Daoy (cell line): ENCODE data around the gene IFT74. TPM values are rescaled to one million over a fixed set of nuclear protein-coding genes. Genes with fewer than 3 reads are reported as not detected.
"Not testable (repeated sequence)": the region's sequence is repeated elsewhere in the genome, so short reads cannot be mapped to it uniquely, and the experiment has no call there.

Experiments used
- DNase-seq: peaks from one replicate; pipeline ENCODE4 v3.0.0-alpha.2; 2015; ENCODE audit warnings: low read depth
- total RNA-seq: library from RNA; depleted of rRNA; stranded (reverse); fragments of >200 nt; shearing (Covaris generic); gene quantifications from 2 replicates; pipeline ENCODE4 v1.2.3, GENCODE V29; 2014; rRNA removed

The IFT74 gene
- total RNA-seq, 1 experiment from 2014 or later = 25.6 TPM

DNA sequence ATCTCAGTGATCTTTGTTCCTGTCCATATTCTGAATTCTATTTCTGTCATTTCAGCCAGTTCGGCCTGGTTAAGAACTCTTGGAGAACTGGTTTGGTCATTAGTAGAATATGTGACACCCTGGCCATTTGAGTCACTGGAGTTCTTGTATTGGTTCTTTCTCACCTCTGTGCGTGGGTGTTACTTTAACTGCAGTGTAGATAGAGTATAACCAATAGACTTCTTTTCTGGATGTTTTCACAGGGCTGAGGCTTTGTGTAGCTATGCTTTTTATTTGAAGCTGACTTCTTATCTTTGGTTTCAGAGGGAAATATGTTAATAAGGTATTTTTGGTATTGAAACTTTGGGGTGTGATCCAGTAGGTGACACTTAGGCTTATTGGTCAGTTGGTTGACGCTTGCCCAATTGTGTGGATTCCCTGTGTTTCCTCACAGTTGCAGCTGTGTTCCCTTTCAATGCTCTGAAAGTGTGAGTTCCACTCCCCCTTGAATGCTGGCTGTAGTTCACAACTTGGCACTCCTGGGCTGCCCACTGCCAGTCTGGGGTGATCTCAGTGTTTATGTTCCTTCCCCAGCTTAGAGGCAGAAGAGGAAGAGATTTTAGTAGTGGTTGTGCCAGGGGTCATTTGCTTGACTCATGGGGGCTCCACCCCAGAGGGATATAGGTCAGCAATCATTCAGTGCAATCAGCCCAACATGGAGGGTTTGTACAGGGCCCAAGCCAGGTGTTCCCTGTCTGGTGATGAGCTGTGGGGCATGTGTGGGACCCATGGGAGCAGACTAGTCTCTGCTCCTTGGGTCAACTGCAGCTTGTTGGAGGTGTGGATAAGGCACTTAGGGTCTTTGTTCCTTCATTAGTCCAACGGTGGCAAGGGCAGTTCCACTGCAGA is 117.9 kb downstream of the IFT74 start:
- DNase-seq = no peak

- DNase-seq = no peak
Measured at GRCh38 chr9:27078685-27079084, 122.5 kb downstream of the IFT74 start.

DNA sequence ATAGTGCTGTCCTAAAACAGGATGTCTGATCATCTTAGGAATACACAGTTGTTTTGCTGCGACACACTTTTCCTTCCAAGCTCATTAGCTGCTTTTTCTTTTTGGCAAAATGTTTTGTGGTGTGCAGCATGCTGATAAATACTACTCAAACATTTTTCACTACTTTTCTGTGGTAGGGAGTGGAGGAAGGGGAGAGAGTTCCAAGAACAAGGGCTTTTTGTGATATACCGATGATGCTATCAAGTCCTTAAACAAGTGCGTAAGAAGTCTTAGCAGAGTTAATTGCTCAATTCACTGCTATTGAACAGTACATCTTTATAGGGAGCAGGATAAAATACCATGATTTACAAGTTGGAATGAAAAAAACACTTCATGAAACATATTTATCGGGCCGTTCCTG is 129.2 kb downstream of the IFT74 start:
- DNase-seq = no peak

- peak; percentile 43 for DNase-seq
Measured at GRCh38 chr9:27086818-27087680, 130.8 kb downstream of the IFT74 start.

- no peak for DNase-seq
Measured at GRCh38 chr9:27088981-27089380, 132.8 kb downstream of the IFT74 start.

DNA sequence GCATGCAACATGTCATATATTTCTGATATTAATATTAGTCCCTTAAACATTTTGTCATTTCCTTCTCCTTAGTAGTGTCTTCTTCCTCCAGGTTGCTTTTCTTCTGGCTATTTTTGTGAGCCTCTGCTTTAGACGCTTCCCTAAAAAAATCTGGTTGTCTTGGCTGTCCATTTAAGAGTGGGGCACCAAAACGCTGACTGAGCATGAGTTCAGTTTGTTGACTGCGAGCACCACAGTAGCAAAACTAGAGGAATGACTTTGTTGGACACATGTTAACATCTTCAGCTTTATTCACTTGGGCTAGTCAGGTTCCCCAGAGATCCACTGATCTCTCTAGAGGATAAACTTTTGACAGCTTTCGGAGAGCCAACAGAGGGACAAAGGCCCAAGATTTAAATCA is 133.5 kb downstream of the IFT74 start:
- DNase-seq = no peak

DNA sequence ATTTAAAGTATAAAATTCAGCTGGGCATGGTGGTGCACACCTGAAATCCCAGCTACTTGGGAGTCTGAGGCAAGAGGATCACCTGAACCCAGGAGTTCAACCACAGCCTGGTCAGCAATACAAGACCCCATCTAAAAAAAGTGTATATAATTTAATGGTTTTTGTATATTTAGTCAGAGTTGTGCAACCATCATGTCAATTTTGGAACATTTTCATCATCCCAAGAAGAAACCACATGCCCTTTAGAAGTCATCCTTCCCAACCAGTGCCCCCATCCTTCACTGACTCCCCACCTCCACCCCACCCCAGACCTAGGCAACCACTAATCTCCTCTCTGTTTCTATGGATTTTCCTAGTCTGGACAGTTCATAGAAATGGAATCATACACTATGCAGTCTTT is 134.0 kb downstream of the IFT74 start:
- no peak for DNase-seq

- DNase-seq = no peak
Measured at GRCh38 chr9:27090711-27091110, 134.5 kb downstream of the IFT74 start.

GRCh38 chr9:27092496-27092895 is 136.3 kb downstream of the IFT74 start:
- not testable (repeated sequence) for DNase-seq

- not testable (repeated sequence) for DNase-seq
Measured at GRCh38 chr9:27093384-27094067, 137.3 kb downstream of the IFT74 start.

GRCh38 chr9:27094640-27095298 is 138.6 kb downstream of the IFT74 start:
- DNase-seq = peak; percentile 90

DNA sequence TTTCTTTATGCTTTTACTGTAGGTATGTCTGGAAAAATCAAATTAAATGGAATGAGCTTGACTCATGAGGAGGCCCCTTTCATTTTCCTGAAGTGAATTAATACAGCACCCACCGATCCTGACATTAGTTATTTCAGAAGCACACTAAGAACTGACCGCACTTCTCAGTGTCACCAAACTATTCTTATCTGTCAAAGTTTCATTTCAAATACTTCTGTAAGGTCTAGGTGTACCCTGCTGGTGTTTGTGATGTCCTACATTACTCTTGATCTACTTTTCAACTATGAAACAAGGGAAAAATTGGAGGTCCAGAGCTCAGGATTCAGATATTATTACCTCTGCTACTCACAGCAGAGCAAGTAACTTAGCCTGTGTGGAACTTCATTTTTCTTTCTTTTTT is 151.0 kb downstream of the IFT74 start:
- DNase-seq = no peak

DNA sequence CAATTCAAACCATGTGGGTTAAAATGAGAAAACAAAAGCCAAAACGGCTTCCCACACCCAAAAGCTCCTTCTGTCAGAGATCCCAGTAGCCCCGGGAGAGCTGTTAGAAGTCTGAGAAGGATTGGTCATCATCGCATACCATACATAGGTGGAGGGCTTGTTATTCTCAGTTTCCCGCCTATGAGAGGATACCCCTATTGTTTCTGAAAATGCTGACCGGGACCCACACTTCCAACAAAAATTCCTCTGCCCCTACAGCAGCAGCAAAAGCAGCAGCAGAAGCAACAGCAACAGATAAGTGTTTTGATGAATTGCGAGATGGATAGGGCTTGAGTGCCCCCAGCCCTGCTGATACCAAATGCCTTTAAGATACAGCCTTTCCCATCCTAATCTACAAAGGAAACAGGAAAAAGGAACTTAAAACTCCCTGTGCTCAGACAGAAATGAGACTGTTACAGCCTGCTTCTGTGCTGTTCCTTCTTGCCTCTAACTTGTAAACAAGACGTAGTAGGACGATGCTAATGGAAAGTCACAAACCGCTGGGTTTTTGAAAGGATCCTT is 152.8 kb downstream of the IFT74 start, which contains the start of gene TEK:
TSS of gene TEK (plus strand) at position 245 of the 561 bp plus-strand sequence. CDS start 366 bp downstream, outside the sequence.
- no peak for DNase-seq

DNA sequence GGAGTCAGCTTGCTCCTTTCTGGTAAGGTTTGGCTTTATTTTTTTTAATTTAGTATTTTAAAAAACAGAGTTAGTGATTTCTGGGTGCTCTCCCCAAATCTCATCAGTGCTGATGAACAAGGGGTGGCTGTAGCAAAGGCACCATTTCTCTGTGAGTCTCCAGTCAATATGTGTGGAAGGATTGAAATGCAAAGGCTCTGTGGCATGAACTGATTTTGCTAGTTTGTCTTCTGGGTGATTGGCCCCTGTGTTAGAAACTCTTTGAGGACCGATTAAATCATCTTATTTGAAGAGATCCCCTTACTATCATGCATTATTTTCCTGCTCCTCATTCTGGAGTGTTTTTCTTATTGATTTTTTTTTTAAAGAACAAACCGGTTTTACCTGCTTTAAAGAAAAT is 153.4 kb downstream of the IFT74 start:
- no peak for DNase-seq

DNA sequence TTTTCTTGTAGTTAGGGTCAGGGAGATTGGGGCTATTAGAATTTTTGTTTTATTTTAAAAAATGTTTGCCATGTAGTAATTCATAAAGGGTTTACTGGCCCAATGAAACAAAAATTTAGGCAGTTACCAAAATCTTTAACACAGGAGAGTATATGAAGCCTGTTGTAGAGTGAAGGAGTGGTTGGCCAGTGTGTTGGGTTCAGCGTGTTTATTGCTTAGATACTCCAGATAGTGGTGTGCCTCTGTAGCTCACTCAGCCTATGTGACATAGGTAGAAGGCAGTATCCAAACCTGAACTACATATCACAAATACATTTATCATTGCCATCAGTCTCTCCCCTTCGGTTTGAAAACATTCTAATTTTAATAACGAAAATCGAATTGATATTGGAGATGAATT is 154.0 kb downstream of the IFT74 start:
- DNase-seq = no peak

GRCh38 chr9:27112235-27112634 is 156.0 kb downstream of the IFT74 start:
- no peak for DNase-seq

Other genes starting within 250 kb of the IFT74 start
- 20.2 and 46.1 TPM in 2 replicates for gene CAAP1, start 63.6 kb upstream of the IFT74 start, total RNA-seq
- 78.0 and 108 TPM in 2 replicates for gene PLAA, start 9.2 kb upstream of the IFT74 start, total RNA-seq
- gene LRRC19, start 49.3 kb downstream of the IFT74 start, total RNA-seq = not detected in 2 replicates
- 9.3 and 11.3 TPM in 2 replicates for gene TEK, start 152.8 kb downstream of the IFT74 start, total RNA-seq